LNCAP (cell line): ENCODE data around the gene PALM.
A peak's percentile ranks its signal among the peaks of the same experiment; 100 is the strongest.

Source experiments
- CTCF ChIP-seq: fragments of 450-650 bp; IDR thresholded peaks from 2 replicates; pipeline ENCODE4 v1.5.1; 2017; ENCODE audit warnings: mild to moderate bottlenecking

PALM gene

GRCh38 chr19:664913-665443, 43.8 kb upstream of the PALM start:
- peak; percentile 93 for TF ChIP-seq CTCF

- TF ChIP-seq CTCF, result no peak
Measured at GRCh38 chr19:670609-671075, 38.1 kb upstream of the PALM start.

- TF ChIP-seq CTCF, result no peak
Measured at GRCh38 chr19:674282-675151, 34.2 kb upstream of the PALM start.

GRCh38 chr19:676007-676338, 32.8 kb upstream of the PALM start:
- no peak for TF ChIP-seq CTCF

GRCh38 chr19:676339-677105, 32.2 kb upstream of the PALM start, which contains the start of gene FSTL3:
Gene FSTL3, plus strand, starts transcription at chr19:676392. Its CDS starts 32 bp downstream, at chr19:676424.
- TF ChIP-seq CTCF, result no peak

- no peak for TF ChIP-seq CTCF
Measured at GRCh38 chr19:677201-677600, 31.5 kb upstream of the PALM start.

- no peak for TF ChIP-seq CTCF
Measured at GRCh38 chr19:677601-678436, 30.9 kb upstream of the PALM start.
